Panc1 (cell line): ENCODE data around the gene SLC16A8. TPM values are rescaled to one million over a fixed set of nuclear protein-coding genes. Genes with fewer than 3 reads are reported as not detected.

ENCODE experiments used
- ATAC-seq: fragments of 200-7000 bp; cut with Tn5 transposase; 2 replicates; pipeline ENCODE4 v1.9.1; 2020; ENCODE audit warnings: mild to moderate bottlenecking, moderate library complexity
- BruUV-seq: library from RNA; stranded (reverse); fragments of 400-500 nt; replicated peaks from 2 replicates; lab custom pipeline; 2021; lab: Mats Ljungman, UMichigan
- CTCF ChIA-PET: fragments of 300-600 bp; sonication (Branson Sonifier 250); formaldehyde crosslinking; loops from one replicate; lab custom pipeline; 2022; ENCODE audit warnings: antibody characterized with exemption; lab: Charles Lee
- POLR2A ChIA-PET: fragments of 300-600 bp; sonication (Branson Sonifier 250); formaldehyde crosslinking; loops from one replicate; lab custom pipeline; 2022; ENCODE audit warnings: antibody characterized with exemption; lab: Charles Lee
- DNase-seq: peaks from one replicate; pipeline ENCODE4 v3.0.0-alpha.2; 2010; ENCODE audit warnings: low read depth, low spot score
- H3K27ac ChIP-seq: 2 replicates; pipeline ENCODE4 v1.5.1; 2011; ENCODE audit warnings: mild to moderate bottlenecking, low read length, inconsistent platforms
- H3K27me3 ChIP-seq: fragments of 200-500 bp; sonication (Bioruptor generic); 2 replicates; pipeline ENCODE4 v1.6.0; 2014; ENCODE audit warnings: low read length, inconsistent platforms; ENCODE audit not compliant: control insufficient read depth, insufficient read depth
- H3K36me3 ChIP-seq: fragments of 200-500 bp; sonication (Bioruptor generic); 2 replicates; pipeline ENCODE4 v1.5.1; 2014; ENCODE audit warnings: inconsistent platforms, mild to moderate bottlenecking, low read length, moderate library complexity; ENCODE audit not compliant: control insufficient read depth, insufficient read depth
- H3K4me1 ChIP-seq: 2 replicates; pipeline ENCODE4 v1.5.1; 2011; ENCODE audit warnings: inconsistent platforms, mild to moderate bottlenecking, low read length, moderate library complexity; ENCODE audit not compliant: control insufficient read depth, insufficient read depth
- H3K4me3 ChIP-seq, 2 experiments: 2 replicates each; pipeline ENCODE4 v1.5.1; 2011 to 2012; ENCODE audit warnings: low read depth in 2 of 2, low read length in 2 of 2, mild to moderate bottlenecking in 2 of 2, inconsistent platforms in 1 of 2, moderate library complexity in 1 of 2
- H3K9me3 ChIP-seq: fragments of 200-500 bp; sonication (Bioruptor generic); 2 replicates; pipeline ENCODE4 v1.5.1; 2014; ENCODE audit warnings: low read depth, mild to moderate bottlenecking, inconsistent platforms, low read length, moderate library complexity; ENCODE audit not compliant: control insufficient read depth, insufficient read depth
- CTCF ChIP-seq: fragments of 450-650 bp; IDR thresholded peaks from 2 replicates; pipeline ENCODE4 v1.5.1; 2017; ENCODE audit warnings: mild to moderate bottlenecking
- POLR2AphosphoS5 ChIP-seq: IDR thresholded peaks from 2 replicates; pipeline ENCODE4 v1.6.1; 2012; ENCODE audit warnings: mild to moderate bottlenecking, low read depth, low read length, moderate library complexity
- SIN3A ChIP-seq: IDR thresholded peaks from 2 replicates; pipeline ENCODE4 v1.6.1; 2012; ENCODE audit warnings: low read depth, mild to moderate bottlenecking, low read length, moderate library complexity, borderline replicate concordance; ENCODE audit not compliant: insufficient read depth
- TCF7L2 ChIP-seq: IDR thresholded peaks from 2 replicates; pipeline ENCODE4 v1.6.1; 2011; ENCODE audit warnings: mild to moderate bottlenecking, low read depth, low read length, inconsistent platforms
- in situ Hi-C: cut with HindIII; loops from 2 replicates; pipeline ENCODE4 v1.10.0; 2016; ENCODE audit warnings: low sequenced_read_pairs, low pct_unique_long_range_greater_than_20kb
- intact Hi-C: fragments of 100-400 bp; cut with micrococcal nuclease; formaldehyde crosslinking; loops from one replicate; pipeline ENCODE4 v1.10.0; 2022; ENCODE audit not compliant: unreplicated experiment
- total RNA-seq: library from RNA; stranded (reverse); gene quantifications from one replicate; pipeline ENCODE4 v1.2.1, GENCODE V29; 2021; ENCODE audit not compliant: unreplicated experiment
- TF ChIP-seq, protein P1 (sequence below), 2 experiments: IDR thresholded peaks; 2 replicates each; pipeline ENCODE4 v1.6.1; 2011 to 2012; ENCODE audit warnings: low read depth in 2 of 2, control low read depth in 1 of 2, low read length in 1 of 2, mild to moderate bottlenecking in 1 of 2, moderate library complexity in 1 of 2; ENCODE audit not compliant: insufficient read depth in 1 of 2

The SLC16A8 gene
- total RNA-seq, 1 experiment from 2014 or later: not detected

- POLR2A ChIA-PET: interaction anchor here (0.5 kb wide), 1 partner anchor 238 kb away, joined by 8 read pairs; no protein-coding TSS in a partner anchor
- H3K4me1 ChIP-seq: no peaks in the 10 kb centered on the region
- no peak overlapping the region for H3K27ac ChIP-seq
- no TSS peak for BruUV-seq
- no peaks in the 10 kb centered on the region for H3K36me3 ChIP-seq
- no peaks in the 10 kb centered on the region for H3K27me3 ChIP-seq
- DNase-seq (no peak), ATAC-seq (no peak)
- CTCF ChIA-PET: no interaction called here
- H3K9me3 ChIP-seq: no peaks in the 10 kb centered on the region
- intact Hi-C loops: no loop called here
- no peak for TF ChIP-seq POLR2AphosphoS5
- TF ChIP-seq, protein P1, sequence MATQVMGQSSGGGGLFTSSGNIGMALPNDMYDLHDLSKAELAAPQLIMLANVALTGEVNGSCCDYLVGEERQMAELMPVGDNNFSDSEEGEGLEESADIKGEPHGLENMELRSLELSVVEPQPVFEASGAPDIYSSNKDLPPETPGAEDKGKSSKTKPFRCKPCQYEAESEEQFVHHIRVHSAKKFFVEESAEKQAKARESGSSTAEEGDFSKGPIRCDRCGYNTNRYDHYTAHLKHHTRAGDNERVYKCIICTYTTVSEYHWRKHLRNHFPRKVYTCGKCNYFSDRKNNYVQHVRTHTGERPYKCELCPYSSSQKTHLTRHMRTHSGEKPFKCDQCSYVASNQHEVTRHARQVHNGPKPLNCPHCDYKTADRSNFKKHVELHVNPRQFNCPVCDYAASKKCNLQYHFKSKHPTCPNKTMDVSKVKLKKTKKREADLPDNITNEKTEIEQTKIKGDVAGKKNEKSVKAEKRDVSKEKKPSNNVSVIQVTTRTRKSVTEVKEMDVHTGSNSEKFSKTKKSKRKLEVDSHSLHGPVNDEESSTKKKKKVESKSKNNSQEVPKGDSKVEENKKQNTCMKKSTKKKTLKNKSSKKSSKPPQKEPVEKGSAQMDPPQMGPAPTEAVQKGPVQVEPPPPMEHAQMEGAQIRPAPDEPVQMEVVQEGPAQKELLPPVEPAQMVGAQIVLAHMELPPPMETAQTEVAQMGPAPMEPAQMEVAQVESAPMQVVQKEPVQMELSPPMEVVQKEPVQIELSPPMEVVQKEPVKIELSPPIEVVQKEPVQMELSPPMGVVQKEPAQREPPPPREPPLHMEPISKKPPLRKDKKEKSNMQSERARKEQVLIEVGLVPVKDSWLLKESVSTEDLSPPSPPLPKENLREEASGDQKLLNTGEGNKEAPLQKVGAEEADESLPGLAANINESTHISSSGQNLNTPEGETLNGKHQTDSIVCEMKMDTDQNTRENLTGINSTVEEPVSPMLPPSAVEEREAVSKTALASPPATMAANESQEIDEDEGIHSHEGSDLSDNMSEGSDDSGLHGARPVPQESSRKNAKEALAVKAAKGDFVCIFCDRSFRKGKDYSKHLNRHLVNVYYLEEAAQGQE (IDR thresholded peaks at IDR 0.05; ENCODE audit: insufficient read depth in 1 of 2, low read depth in 2 of 2, low read length in 1 of 2): no peak
- no peak for TF ChIP-seq CTCF
- no peak for TF ChIP-seq SIN3A
- TF ChIP-seq TCF7L2: no peak
- H3K4me3 ChIP-seq: no peak overlapping the region
- in situ Hi-C loops: no loop called here
These were observed 40.4 kb upstream of the SLC16A8 start for GRCh38 chr22:38124236-38124974.

DNA sequence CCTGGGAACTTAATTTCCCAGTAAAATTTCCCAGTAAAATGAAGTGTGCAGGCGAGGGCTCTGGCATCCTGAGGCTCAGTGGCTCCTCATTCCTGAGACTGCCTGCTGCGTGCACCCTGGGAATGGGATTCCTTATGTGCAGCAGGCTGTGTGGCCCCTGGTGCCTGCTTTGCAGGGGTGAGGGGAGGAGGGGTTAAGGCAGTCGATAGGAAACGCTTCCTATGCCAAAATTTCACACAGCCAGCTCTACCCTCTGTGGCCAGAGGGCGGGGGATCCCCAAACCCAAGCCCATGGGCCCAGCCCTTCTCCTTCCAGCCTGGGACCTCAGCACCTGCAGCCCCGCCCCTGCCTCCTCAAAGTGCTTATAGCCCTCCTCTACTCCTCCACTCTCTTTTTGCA, 38.6 kb upstream of the SLC16A8 start:
- in situ Hi-C loops (no loop called here), intact Hi-C loops (no loop called here)
- no TSS peak for BruUV-seq

More for the DNA sequence above, 38.6 kb upstream of the SLC16A8 start:
- no peaks in the 10 kb centered on the region for H3K9me3 ChIP-seq
- no peak overlapping the region for H3K4me3 ChIP-seq
- no peak; the same call in 1 of the 2 replicates for ATAC-seq
- POLR2A ChIA-PET: no interaction called here
- CTCF ChIA-PET: no interaction called here
- H3K27me3 ChIP-seq: no peaks in the 10 kb centered on the region
- H3K36me3 ChIP-seq: no peaks in the 10 kb centered on the region
- no peak overlapping the region for H3K27ac ChIP-seq
- no peak for DNase-seq
- no peaks in the 10 kb centered on the region for H3K4me1 ChIP-seq
- TF ChIP-seq TCF7L2 (no peak), CTCF (no peak), POLR2AphosphoS5 (no peak), SIN3A (no peak)
- TF ChIP-seq, protein P1 (IDR thresholded peaks at IDR 0.05; ENCODE audit: insufficient read depth in 1 of 2, low read depth in 2 of 2, low read length in 1 of 2): no peak
